ENCODE measurements around the gene GNA12.

Gene GNA12

GRCh38 chr7:2838873-2839578, 5.1 kb downstream of the GNA12 start:
- no peak for DNase-seq (ENCODE audit: low read depth, low spot score)

- DNase-seq (ENCODE audit: low read depth, low spot score), result no peak
Measured at GRCh38 chr7:2838451-2838850, 5.7 kb downstream of the GNA12 start.

- DNase-seq (ENCODE audit: low read depth, low spot score), result no peak
Measured at GRCh38 chr7:2837496-2837895, 6.6 kb downstream of the GNA12 start.

GRCh38 chr7:2834748-2835441, 9.2 kb downstream of the GNA12 start:
- DNase-seq (ENCODE audit: low read depth, low spot score), result no peak

GRCh38 chr7:2833083-2833910, 10.8 kb downstream of the GNA12 start:
- DNase-seq (ENCODE audit: low read depth, low spot score), result no peak

- DNase-seq (ENCODE audit: low read depth, low spot score), result no peak
Measured at GRCh38 chr7:2832461-2832860, 11.6 kb downstream of the GNA12 start.

GRCh38 chr7:2830609-2831376, 13.3 kb downstream of the GNA12 start:
- no peak for DNase-seq (ENCODE audit: low read depth, low spot score)

GRCh38 chr7:2829040-2829439, 15.1 kb downstream of the GNA12 start:
- no peak for DNase-seq (ENCODE audit: low read depth, low spot score)

- DNase-seq (ENCODE audit: low read depth, low spot score), result no peak
Measured at GRCh38 chr7:2826771-2827170, 17.3 kb downstream of the GNA12 start.

GRCh38 chr7:2825559-2826227, 18.4 kb downstream of the GNA12 start:
- DNase-seq (ENCODE audit: low read depth, low spot score), result no peak

GRCh38 chr7:2824678-2825461, 19.2 kb downstream of the GNA12 start:
- DNase-seq (ENCODE audit: low read depth, low spot score), result peak; percentile 62

- DNase-seq (ENCODE audit: low read depth, low spot score), result no peak
Measured at GRCh38 chr7:2824026-2824677, 20.0 kb downstream of the GNA12 start.

- DNase-seq (ENCODE audit: low read depth, low spot score), result no peak
Measured at GRCh38 chr7:2823130-2823529, 21.0 kb downstream of the GNA12 start.

GRCh38 chr7:2821842-2822507, 22.1 kb downstream of the GNA12 start:
- peak; percentile 84 for DNase-seq (ENCODE audit: low read depth, low spot score)

GRCh38 chr7:2821161-2821841, 22.8 kb downstream of the GNA12 start:
- peak; percentile 77 for DNase-seq (ENCODE audit: low read depth, low spot score)

GRCh38 chr7:2820508-2820934, 23.6 kb downstream of the GNA12 start:
- DNase-seq (ENCODE audit: low read depth, low spot score), result peak; percentile 85

GRCh38 chr7:2819954-2820397, 24.1 kb downstream of the GNA12 start:
- no peak for DNase-seq (ENCODE audit: low read depth, low spot score)

- DNase-seq (ENCODE audit: low read depth, low spot score), result no peak
Measured at GRCh38 chr7:2819161-2819953, 24.8 kb downstream of the GNA12 start.

Measured in astrocyte of the hippocampus (primary cell).